Measurements from ENCODE around the gene MYH15. TPM values are rescaled to one million over a fixed set of nuclear protein-coding genes. Genes with fewer than 3 reads are reported as not detected.

MYH15 gene
- not detected for total RNA-seq

DNA sequence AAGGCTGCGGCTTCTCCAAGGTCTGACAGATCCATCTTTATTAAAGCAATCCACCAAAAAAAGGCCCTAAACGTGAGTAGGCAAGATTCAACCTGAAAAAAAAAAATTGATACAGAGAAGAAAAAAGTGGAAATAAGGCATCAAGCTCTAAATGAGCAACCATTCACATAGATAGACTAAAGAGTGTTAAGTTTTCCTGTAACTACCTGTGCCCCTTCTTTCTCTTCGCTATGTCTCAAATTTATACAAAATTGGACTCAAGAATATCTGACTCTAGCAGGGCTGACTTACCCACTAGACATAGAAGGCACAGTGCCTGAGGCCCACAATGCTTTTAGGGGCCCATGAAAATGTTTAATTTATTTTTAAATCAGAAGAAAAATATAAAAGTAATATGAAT is at the start of gene MYH15:
Gene MYH15, minus strand, starts transcription at position 101 of the 400 bp plus-strand sequence. Its CDS starts 66 bp downstream, at position 35.
- no peak for DNase-seq

- DNase-seq: no peak
Observed at GRCh38 chr3:108555966-108556581, 45.7 kb upstream of the MYH15 start.

GRCh38 chr3:108554913-108555571 is 44.6 kb upstream of the MYH15 start:
- no peak for DNase-seq

DNA sequence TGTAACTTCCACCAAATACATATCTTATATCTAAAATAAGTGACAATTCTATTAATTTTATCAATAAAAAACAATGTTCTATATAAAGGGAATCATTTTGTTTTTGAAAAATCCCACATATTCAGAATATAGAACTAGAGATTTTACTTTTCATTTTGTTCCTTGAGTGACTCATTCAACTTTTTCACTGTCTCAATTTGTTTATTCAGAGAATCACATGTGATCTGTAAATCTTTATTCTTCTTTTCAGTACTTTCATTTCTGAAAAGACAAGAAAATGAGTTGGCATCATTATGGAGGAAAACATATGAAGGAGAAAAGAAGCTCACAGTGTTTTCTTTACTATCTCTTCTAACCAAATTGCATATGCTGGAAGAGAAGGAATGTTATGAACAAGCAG is 43.8 kb upstream of the MYH15 start:
- DNase-seq: no peak

- DNase-seq: no peak
Observed at GRCh38 chr3:108552267-108553159, 42.1 kb upstream of the MYH15 start.

GRCh38 chr3:108548886-108549285 is 38.5 kb upstream of the MYH15 start:
- no peak for DNase-seq

DNA sequence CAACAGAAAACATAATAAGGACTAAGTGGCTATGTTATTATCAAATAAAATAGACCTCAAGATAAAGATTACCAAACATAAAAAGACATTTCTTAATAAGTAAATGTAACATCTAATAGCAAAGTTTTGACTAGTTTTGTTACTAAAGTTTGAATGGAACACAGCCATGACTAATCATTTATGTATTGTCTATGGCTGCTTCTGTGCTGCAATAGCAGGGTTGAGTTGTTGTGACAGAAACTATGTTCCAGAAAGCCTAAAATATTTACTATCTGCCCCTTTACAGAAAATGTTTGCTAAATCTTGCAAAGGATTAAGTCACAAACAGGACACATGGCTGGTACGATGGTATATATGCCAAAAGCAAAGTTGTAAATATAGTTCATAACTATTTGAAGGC is 37.9 kb upstream of the MYH15 start:
- no peak for DNase-seq

DNA sequence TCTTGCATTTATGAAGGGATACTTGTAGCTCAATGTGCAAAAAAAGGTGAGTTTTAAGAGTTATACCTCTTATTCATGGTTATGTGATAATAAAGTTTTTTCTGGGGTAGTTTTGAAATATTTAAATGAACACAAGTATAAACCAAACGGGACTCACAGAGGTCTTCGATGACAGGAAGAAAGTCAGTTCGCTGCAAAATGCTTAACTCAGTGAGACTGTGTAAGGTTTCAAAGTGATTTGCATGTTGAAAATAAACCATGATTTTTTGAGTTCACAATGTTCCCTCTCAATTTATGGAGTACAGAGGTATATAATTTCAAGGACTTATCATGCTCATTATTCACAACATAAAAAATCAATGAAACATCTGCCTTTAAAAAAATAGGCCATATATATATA is 36.3 kb upstream of the MYH15 start:
- DNase-seq: no peak

DNA sequence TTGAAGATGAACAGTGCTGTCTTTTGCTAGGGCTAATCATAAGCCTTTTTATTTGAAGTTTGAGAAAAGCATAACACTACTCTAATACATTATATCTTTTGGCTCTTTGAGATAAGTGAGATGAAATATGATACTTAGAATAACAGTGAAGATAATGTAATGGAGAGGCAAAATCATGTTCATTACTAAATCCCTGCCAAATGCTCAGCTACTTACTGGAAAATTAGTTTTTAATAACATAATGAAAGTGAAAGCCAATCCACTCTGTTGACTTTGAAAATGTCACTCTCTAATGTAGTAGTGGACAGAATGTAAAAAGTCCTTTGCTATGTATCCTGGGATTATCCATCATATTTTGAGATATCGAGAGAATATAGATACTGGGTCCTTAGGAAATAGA is 35.9 kb upstream of the MYH15 start:
- DNase-seq: no peak

DNA sequence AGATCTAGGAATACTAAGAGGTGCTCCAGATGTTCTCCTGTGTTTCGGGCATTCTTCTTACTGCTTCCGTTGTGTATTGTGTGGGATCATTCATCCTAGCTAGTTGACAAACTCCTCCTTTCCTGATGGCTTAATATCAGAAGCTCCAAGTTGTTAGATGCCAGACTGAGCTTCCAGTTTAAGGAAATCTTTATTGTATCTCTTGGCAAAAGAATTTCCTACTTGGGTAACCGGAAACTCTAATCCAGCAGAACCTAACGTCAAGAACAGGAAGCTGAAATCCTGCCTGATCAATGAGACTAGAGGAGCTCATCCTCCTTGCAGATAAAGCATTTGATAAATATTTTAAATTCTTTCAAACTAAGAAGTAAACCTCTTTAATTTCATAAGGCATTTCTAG is 27.7 kb upstream of the MYH15 start:
- no peak for DNase-seq

DNA sequence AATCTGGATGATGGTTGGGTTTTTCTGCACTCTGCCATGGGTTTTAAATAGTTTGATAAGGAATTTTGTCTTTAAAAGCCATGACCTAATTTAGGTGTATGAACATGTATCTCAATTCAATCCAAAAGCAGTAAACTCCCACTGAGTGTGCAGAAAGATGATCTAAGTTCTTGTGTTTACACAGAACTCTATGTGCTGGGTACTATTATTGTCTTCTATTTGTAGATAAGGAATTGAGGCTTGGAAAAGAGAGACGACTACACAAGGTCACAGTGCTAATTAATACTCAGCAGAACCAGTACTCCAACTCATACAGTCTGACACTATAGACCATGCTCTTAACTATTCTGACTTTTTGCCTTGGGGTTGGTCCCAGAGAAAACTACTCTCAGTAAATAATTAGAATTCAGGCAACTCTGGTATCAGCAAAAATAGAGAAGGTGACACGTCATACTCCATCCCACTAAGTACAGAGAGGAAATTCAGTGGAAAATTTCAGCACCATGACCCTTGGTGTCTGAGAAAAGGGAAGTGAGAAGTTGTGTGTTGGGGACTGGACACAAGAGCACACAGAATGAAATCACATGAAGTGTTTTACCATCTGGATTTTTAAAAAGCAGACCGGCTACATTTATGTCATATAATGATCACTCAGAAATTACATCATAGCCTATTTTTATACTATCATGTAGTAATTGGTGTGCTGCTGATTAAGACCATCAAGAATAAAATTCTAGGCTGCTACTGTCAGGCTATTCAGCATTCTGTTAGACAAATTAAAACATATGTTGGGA is 18.3 kb upstream of the MYH15 start:
- no peak for DNase-seq

DNA sequence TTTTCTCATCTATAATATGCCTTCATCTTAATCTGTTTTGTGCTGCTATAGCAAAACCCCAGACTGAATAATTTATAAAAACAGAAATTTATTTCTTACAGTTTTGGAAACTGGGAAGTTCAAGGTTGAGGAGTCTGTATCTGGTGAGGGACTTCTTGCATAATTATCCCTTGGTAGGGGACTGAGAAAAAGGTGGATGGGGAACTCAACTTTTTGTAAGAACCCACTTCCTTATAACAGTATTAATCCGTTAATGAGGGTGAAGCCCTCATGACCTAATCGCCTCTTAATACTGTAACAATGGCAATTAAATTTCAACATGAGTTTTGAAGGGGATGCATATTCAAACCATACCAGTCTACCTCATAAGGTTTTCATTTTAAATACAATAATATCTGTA is 17.4 kb upstream of the MYH15 start:
- no peak for DNase-seq

- DNase-seq: no peak
Observed at GRCh38 chr3:108527109-108527508, 16.7 kb upstream of the MYH15 start.

- DNase-seq: no peak
Observed at GRCh38 chr3:108525971-108526370, 15.6 kb upstream of the MYH15 start.

- no peak for DNase-seq
Observed at GRCh38 chr3:108525256-108525655, 14.9 kb upstream of the MYH15 start.

DNA sequence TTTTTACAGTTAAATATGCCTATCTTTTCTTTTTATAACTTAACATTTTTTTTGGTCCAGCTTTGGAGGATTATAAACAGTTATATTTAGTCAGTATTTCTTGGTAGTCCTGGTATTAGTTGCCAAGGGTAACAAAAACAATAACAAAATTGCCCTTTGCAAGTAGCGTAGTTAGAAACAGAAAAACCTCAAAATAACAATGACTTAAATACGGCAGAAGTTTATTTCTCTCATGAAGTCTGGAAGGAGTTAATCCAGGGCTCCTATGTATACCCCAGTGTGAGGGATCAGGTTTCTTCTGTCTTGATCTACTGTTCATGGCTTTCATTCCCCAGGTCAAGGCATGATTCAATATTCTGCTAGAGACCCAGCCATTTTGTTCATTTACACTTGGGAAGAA is 14.1 kb upstream of the MYH15 start:
- DNase-seq: no peak

- no peak for DNase-seq
Observed at GRCh38 chr3:108518895-108519294, 8.5 kb upstream of the MYH15 start.

DNA sequence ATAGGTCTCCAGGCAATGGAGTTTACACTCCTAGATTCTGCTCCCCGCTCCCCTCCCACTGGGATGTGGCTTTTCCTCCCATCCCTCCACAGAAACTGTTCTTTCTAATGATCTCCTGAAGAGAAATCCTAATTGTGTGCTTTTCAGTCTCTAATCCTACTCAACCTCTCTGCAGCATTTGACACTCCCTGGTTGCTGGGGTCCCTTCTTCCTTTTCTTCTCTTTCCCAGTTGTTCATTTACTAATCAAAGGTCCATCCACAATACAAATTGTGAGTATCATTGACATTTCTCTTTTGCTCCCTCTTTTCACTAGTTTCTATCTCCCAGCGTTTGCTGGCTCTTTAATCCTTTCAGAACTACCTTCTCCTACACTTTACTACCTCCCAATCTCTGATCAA is 6.5 kb upstream of the MYH15 start:
- no peak for DNase-seq

GRCh38 chr3:108513961-108514360 is 3.6 kb upstream of the MYH15 start:
- DNase-seq: no peak

- no peak for DNase-seq
Observed at GRCh38 chr3:108512671-108513070, 2.3 kb upstream of the MYH15 start.

GRCh38 chr3:108511490-108511889 is 1.1 kb upstream of the MYH15 start:
- no peak for DNase-seq

GRCh38 chr3:108511055-108511454 is 659 bp upstream of the MYH15 start:
- no peak for DNase-seq

GRCh38 chr3:108509871-108510270 is 525 bp downstream of the MYH15 start:
- DNase-seq: no peak
